Esophagus muscularis mucosa (tissue), 4 donors: ENCODE results near the gene DPF1.

Experiments used
- CTCF ChIP-seq, 3 experiments: fragments of 200-600 bp in 2 of 3; fragments of 450-650 bp in 1 of 3; sonication (generic) in 2 of 3; IDR thresholded peaks; one replicate each; pipeline ENCODE4 v1.5.1; 2017 to 2019; ENCODE audit warnings: antibody characterized with exemption in 3 of 3, mild to moderate bottlenecking in 2 of 3, moderate library complexity in 1 of 3
- EP300 ChIP-seq: sonication (generic); formaldehyde crosslinking; IDR thresholded peaks from one replicate; pipeline ENCODE4 v1.6.1; 2017; ENCODE audit warnings: antibody characterized with exemption
- POLR2A ChIP-seq: fragments of 450-650 bp; IDR thresholded peaks from one replicate; pipeline ENCODE4 v1.6.1; 2017; ENCODE audit warnings: antibody characterized with exemption, moderate library complexity, mild to moderate bottlenecking, low read depth
- POLR2AphosphoS5 ChIP-seq, 2 donors: sonication (generic); formaldehyde crosslinking; IDR thresholded peaks; one replicate each; pipeline ENCODE4 v1.6.1; 2017; ENCODE audit warnings: antibody characterized with exemption in 2 of 2

- no peak for TF ChIP-seq CTCF (IDR thresholded peaks at IDR 0.05)
- TF ChIP-seq POLR2A = no peak
- no peak for TF ChIP-seq EP300
- TF ChIP-seq POLR2AphosphoS5 (IDR thresholded peaks at IDR 0.05) = no peak
These were observed 4.0 kb upstream of the DPF1 start for GRCh38 chr19:38228005-38228377.
